Measurements from ENCODE around the gene ST7. TPM values are rescaled to one million over a fixed set of nuclear protein-coding genes. Genes with fewer than 3 reads are reported as not detected.

Gene ST7
- total and polyA plus RNA-seq, 7 donors, result 5.3 to 37.7 (median 19.0) TPM

GRCh38 chr7:117274951-117275350 is 321.6 kb downstream of the ST7 start:
- Histone ChIP-seq H3K36me3 (no peaks in the 10 kb centered on the region), H3K9me3 (no peaks in the 10 kb centered on the region), H3K4me3 (no peak overlapping the region), H3K27ac (no peak overlapping the region), H3K4me1 (no peaks in the 10 kb centered on the region), H3K27me3 (no peaks in the 10 kb centered on the region)
- no peak for TF ChIP-seq POLR2AphosphoS5 (IDR thresholded peaks at IDR 0.05)
- no peak for TF ChIP-seq EP300 (IDR thresholded peaks at IDR 0.05)
- no peak for DNase-seq
- intact Hi-C loops (cut with DNase I), result no loop called here
- 73 to 83% methylated on average over 4 of the region's 4 CpGs for WGBS, 2 donors

- no peak for DNase-seq
- H3K36me3 ChIP-seq, result no peaks in the 10 kb centered on the region
- no peaks in the 10 kb centered on the region for H3K27me3 ChIP-seq
- WGBS, 2 donors, result 74 to 79% methylated on average over 3 of the region's 3 CpGs
- no peak overlapping the region for H3K4me3 ChIP-seq
- no peak overlapping the region for H3K27ac ChIP-seq
- H3K4me1 ChIP-seq, result no peaks in the 10 kb centered on the region
- TF ChIP-seq POLR2AphosphoS5 (IDR thresholded peaks at IDR 0.05), result no peak
- no peak for TF ChIP-seq EP300 (IDR thresholded peaks at IDR 0.05)
- TF ChIP-seq POLR2A (IDR thresholded peaks at IDR 0.05), result no peak
- TF ChIP-seq CTCF (IDR thresholded peaks at IDR 0.05), result no peak
- no peaks in the 10 kb centered on the region for H3K9me3 ChIP-seq
- intact Hi-C loops (cut with DNase I), result no loop called here
Measured at GRCh38 chr7:117277576-117277975, 324.3 kb downstream of the ST7 start.

- DNase-seq, result no peak
- Histone ChIP-seq H3K4me1 (no peaks in the 10 kb centered on the region), H3K9me3 (no peaks in the 10 kb centered on the region), H3K4me3 (no peak overlapping the region), H3K27me3 (no peaks in the 10 kb centered on the region), H3K27ac (no peak overlapping the region), H3K36me3 (no peaks in the 10 kb centered on the region)
- intact Hi-C loops (cut with DNase I), result no loop called here
- WGBS, 2 donors, result 94% methylated on average over 10 of the region's 10 CpGs
- TF ChIP-seq EP300 (IDR thresholded peaks at IDR 0.05) (no peak), CTCF (IDR thresholded peaks at IDR 0.05) (no peak), POLR2AphosphoS5 (IDR thresholded peaks at IDR 0.05) (no peak), POLR2A (IDR thresholded peaks at IDR 0.05) (no peak)
Measured at GRCh38 chr7:117278040-117278439, 324.7 kb downstream of the ST7 start.

- 86 to 91% methylated on average over 2 of the region's 2 CpGs for WGBS, 2 donors
- no peak overlapping the region for H3K27ac ChIP-seq
- no peak for DNase-seq
- no peak overlapping the region for H3K4me3 ChIP-seq
- TF ChIP-seq EP300 (IDR thresholded peaks at IDR 0.05) (no peak), POLR2A (IDR thresholded peaks at IDR 0.05) (no peak), POLR2AphosphoS5 (IDR thresholded peaks at IDR 0.05) (no peak), CTCF (IDR thresholded peaks at IDR 0.05) (no peak)
- no peaks in the 10 kb centered on the region for H3K27me3 ChIP-seq
- no peaks in the 10 kb centered on the region for H3K36me3 ChIP-seq
- H3K4me1 ChIP-seq, result no peaks in the 10 kb centered on the region
- intact Hi-C loops (cut with DNase I), result no loop called here
- no peaks in the 10 kb centered on the region for H3K9me3 ChIP-seq
Measured at GRCh38 chr7:117279203-117279602, 325.9 kb downstream of the ST7 start.

Small RNAs within 50 kb of the gene (small RNA-seq; reads per million reads assigned to genes)
- gene AC002542.1 (0 reads per million in 3 donors), gene MTCYBP6 (0 reads per million in 3 donors), gene RF00019 (0 reads per million in 3 donors), gene RF02179 (0 reads per million in 3 donors), gene RF02180 (0 reads per million in 3 donors), gene RF02181 (0 reads per million in 3 donors), gene RF02183 (0 reads per million in 3 donors), gene RF02184 (0 reads per million in 3 donors), gene RF02185 (0 reads per million in 3 donors), gene RF02188 (0 reads per million in 3 donors), gene RNA5SP239 (0 reads per million in 3 donors)

Other genes starting within 250 kb of the ST7 start
- gene CAPZA2, start 90.9 kb upstream of the ST7 start, total RNA-seq, result 100 to 1,000 TPM; 189 to 242 (median 234) TPM
- 100 to 1,000 TPM in 2 of 3 donors, 10 to 100 TPM in 1; 75.3 to 159 (median 134) TPM for gene CAPZA2, start 90.9 kb upstream of the ST7 start, polyA plus RNA-seq

Data from sigmoid colon (tissue), 7 donors.